GM19099 (cell line): ENCODE results near the gene TNFRSF1A.

ENCODE experiments used
- POLR2A ChIP-seq: IDR thresholded peaks from 3 replicates; pipeline ENCODE4 v1.6.1; 2011; ENCODE audit warnings: low read depth; ENCODE audit not compliant: insufficient read length; ENCODE audit errors: extremely low read depth

Gene TNFRSF1A

DNA sequence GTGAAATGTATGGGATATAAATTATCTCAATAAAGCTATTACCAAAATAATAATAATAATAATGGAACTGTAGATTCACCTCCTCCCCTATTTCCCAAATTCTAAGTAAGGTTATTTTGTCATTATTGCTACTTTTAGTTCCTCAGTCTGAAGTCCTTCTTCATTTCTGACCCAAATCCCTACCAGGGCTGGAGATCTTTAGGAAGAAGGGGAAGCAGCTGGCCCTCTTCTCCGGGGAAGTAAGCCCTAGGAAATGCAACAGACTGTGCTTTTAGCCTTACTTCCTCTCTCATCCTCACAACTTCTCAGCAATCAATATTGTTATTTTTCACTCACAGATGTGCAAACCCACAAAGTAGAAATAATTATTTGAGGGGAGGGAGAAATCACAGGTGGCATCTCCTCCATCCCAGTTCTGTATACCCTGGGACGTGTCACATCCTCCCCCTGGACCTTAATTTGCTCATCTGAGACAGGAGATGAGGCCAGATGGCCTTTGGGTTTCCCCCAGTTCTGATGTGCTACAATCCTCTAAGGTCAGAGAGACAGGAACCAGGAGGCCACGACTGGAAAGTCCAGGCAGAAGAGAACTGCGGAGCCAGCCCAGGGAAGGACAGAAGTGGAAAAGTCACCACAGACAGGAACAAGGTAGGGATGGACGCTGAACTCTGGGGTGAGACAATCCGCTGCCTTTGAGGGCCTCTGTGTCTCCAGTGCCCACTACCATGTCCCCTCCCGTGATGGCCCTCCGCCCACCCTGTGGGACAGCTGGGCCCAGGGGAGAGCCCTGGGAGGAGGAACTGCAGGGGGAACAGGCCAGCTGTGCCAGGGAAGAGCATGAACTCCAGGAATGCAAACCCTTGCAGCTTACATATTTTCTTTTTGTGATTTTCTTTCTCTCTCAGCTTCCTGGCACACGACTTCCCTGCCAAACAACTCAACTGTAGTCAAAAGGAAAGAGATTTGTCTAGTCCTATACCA is 10.6 kb upstream of the TNFRSF1A start:
- no peak for TF ChIP-seq POLR2A

DNA sequence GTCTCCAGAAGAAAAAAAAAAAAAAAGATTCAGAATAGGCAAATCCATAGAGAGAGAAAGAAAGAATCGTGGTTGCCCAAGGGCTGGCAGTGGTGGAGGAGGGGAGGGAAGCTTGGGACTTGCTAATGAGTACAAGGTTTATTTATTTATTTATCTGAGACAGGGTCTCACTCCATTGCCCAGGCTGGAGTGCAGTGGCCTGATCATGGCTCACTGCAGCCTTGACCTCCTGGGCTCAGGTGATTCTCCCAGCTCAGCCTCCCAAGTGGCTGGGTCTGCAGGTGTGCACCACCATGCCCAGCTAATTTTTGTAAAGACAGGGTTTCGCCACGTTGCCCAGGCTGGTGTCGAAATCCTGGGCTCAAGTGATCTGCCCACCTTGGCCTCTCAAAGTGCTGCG is 9.7 kb upstream of the TNFRSF1A start:
- TF ChIP-seq POLR2A: no peak

DNA sequence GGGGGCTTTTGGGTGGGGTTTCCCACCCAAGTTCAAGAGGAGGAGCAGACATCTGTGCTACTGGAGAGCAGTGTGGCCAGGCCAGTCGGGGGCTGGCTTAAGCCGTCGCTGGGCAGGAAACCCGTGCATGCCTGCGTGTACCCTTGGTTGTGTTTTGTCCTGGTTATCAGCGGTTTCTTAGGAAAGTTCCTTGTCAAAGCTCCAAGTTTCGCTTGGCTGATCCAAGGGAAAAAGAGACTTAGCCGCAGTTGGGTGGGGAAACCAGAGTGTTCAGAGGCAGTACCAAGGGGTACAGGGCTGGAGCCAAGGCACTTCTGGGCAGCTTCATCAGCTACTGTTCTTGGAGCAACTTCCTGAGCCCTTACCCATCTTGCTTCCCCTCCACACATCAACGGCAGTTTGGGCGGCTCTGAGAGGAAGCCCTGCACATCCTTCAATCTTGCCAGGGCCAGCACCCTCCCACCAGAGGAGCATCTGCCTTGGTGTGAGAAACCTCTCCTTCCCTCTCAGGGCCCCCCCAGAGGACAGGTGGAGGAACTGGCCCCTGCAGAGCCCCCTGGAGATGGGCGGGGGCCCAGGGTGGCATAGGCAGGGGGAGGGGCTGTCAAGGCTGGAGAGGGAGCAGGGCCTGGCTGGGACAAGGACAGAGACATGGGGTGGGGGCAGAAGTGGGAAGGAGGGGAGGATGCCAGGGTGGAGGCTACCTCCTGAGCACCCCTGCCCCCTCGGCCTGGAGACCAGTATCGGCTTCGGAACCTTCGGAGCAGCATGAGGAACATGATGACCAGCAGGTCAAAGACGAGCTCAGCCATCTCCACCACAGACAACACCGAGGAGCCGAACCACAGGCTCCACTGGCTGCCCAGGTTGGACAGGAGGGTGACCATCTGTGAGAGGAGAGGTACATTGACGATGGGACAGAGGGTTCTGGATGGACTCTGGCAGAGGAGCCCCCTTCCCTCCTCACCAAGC is 5.8 kb upstream of the TNFRSF1A start:
- no peak for TF ChIP-seq POLR2A

DNA sequence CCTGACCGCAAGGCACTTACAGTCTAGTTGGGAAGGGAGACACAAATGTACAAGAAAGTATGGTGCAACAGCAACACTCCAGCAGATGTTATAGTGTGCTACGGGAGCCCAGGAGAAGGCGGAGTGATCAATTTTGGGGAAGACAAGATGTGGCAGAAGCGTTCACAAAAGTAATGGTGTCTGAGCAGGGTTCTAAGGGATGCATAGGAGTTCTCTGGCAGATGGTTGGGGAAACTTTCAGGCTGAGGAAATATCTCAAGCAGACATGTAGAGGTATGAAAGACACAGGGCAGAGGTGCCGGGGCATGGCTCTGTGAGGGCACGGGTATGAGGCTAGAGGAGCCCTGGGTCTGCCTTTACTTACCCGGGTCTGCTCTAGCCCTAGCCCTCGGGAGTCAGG is 5.1 kb upstream of the TNFRSF1A start:
- TF ChIP-seq POLR2A: no peak

DNA sequence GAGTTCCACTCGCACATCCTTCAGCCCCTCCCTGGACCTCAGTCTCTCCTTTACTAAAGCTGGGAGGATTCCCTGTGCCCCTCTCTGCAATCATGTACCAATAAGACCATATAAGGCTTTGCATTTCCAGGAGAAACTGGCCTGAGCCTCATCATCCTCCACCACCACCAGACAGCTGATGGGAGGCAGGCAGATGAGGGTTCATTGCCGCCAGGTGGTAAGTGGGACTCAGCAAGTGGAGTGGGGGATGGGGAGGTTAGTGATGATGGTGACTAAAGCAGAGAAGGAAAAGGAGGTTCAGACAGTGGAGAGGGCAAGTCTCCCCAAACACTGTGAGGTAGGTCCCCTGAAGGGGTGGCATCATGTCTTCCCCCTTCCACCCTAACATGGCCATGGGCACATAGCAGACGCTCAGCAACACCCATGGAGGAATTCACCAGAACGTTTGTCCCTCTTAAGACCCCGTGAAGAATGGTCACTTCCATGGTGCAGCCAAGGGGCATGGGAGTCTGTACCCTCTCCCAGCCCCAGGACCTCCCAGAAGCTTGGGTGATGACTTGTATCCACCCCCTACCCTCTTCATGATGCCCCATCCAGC is 4.5 kb upstream of the TNFRSF1A start:
- TF ChIP-seq POLR2A: no peak

DNA sequence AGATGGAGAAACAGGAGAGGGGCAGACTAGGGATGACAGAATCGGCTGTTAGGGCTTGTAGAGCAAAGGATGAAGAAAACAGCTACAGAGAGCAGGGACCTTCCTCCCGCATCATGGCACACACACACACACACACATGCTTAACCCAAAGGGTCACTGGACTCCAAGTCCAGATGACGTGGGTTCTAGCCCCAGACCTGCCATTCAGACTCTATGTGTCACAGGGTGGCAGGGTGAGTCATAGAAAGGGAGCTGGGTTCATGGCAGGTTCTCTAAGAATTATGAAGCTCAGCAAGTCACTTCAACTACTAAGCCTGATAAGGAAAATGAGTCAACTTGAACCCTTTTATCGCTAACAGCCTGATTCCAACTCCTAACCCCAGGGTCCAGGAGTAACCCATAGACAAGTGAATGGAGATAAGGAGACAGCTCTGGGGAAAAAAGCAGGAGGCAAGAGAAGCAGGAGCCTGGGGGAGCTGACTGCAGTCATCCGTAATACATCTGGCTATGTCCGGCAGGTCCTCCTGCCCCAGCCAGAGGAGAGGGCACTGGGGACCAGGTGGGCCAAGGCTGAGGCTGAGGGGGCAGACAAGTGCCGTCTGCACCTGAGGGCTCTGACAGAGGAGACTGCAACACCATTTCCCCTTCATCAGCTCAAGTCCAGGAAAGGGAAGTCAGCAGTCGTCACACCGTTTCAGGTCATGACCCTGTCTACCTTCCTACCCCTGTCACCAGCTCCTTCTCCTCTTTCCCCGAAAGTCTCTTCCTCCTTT is 3.6 kb upstream of the TNFRSF1A start:
- TF ChIP-seq POLR2A: no peak

DNA sequence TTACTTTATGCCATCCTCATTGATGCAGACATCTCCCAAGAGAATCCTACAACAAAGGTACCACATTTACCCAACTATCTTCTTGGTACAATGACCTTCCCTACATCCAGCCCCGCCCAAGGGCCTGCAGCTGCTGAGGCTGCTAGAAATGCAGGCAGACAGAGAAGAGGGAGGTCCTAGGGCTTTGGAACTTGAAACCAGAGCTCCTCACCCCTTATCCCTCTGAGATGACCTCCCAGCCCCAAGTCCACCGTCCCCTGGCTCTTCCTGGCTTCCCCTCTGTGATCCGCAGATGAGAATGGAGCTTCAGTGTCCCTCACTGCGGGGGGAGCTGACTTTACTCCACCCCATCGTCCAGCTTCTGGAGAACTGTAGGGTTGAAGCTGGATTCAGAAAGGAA is 1.6 kb upstream of the TNFRSF1A start:
- TF ChIP-seq POLR2A: no peak

DNA sequence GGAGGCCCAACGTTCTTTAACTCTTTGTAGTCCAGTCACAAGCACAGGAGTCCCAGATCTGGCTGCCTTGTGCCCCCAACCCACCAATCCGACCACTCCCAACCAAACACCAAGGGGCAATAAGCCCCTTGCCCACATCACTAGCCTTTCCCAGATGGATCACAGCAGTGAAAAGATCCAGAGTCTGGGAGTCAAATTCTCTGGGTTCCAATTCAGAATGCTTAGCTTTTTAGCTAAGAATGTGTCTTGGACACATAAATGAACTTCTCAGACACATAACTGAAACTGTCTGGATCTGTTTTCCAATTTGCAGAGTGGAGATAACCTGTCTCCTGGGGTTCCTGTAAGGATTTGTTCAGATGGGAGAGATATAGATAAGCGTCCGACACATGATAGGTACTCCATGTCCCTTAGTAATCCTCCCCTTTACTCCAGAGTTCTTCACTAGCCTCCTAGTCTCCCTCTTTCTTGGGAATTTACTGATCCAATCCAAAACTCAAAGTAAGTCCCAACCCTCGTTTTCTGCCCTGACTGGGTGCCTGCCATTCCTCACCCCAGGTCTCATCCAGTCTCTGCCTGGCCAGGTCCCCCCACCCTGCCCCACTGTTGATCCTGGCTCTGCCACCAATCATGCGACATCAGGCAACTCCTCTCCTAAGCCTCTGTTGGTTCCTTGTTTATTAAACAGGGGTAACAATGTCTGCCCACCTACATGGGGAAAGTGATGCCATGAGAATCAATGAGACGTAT is 439 bp upstream of the TNFRSF1A start:
- TF ChIP-seq POLR2A: no peak

DNA sequence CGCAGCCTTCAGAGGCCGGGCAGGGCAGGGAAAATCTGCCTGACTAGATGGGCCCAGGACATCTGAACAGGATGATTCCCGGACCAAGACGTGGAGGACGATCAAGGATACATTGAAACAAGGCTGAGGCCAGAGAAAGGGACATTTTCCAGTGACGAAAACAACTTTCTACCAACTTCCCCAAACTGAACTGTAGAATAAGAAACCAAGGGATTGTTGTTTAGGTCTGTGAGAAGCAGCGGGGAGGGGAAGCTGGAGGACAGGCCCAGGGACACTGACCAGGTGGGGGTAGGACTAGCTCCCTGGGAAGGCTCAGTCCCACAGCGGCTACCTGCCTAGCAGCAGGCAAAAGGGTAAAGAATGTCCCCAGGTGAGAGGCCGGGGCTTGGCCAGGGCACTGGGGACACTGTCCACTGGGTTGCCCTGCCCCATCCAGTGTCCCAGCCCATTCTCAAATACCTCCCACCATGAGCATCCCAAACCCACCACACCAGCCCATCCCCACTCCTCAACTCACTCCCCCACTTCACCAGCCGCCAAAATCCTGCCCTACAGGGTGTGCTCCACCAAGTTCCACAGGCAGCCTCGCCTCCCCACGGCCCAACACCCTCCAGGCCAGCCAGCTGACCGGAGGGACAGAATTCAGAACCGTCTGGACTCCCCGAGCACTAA is 995 bp downstream of the TNFRSF1A start:
- no peak for TF ChIP-seq POLR2A

DNA sequence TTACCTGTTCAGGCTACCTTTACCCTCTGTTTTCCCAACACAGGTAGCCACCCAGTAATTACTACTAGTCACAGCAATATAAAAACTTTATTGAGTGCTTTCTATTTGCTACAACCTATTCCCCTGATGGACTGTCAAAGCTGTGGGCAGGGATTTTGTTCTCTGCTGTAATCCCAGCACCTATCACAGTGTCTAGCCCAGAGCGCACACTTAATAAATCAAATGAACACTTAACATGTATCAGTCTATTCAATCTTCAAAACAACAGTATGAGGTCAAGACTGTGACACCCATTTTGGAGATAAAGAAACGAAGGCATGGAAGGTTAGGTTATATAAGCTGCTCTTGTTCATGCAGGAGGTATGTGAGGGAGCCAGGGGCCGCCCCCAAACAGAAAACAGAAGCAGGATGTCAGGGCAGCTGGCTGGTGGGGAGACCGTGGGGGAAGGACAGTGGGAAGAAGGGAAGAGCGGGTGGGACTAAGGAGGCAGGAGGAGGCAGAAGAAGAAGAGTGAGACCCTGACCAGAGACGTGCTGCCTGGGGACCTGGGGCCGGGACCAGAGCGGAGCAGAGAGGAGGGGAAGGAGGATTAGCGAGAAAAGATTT is 1.7 kb downstream of the TNFRSF1A start:
- no peak for TF ChIP-seq POLR2A

DNA sequence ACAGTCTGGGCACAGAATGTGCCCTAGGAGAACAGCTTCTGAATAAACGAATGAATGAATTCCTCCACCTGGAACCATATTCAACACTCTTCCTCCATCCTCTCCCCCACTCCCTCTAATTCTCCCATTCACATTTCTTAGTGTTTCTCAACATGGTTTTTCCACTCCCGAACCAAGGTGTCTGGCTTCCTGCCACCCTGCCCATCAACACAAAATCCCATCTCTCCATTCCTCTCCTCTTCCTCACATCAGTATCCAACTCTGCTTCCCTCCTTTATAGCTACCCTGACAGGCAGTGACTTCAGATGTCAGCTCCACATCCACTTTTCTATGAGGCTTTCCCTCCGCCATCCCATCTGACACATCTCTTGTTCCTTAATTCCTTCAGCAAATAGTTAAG is 2.9 kb downstream of the TNFRSF1A start:
- no peak for TF ChIP-seq POLR2A

DNA sequence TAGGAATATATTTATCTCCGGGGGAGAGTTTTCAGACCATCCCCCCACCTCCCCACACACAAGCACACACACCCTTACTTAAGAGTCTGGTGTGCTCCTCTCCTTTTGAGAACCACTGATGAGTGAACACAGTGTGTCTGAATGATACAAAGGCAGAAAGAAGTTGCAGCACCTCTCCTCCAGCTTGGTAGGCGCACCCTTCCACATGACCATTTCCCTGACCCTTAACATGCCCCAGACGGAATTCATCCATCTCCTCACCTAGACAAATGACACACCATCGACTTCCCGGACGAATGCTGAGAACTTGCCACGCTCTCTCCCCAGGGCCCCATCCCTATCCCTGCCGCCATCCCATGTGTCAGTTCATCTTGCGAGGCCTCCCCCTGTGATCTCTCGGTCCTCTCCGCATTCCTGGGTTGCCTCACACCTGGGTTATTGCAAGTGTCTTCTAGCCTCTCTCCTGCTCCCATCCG is 3.9 kb downstream of the TNFRSF1A start:
- TF ChIP-seq POLR2A: no peak
